HG02763 (cell line): Measurements from ENCODE around the gene ZMIZ1.
"Not testable (repeated sequence)": the region's sequence is repeated elsewhere in the genome, so short reads cannot be mapped to it uniquely, and the experiment has no call there.

Source experiments
- ATAC-seq: cut with Tn5 transposase; IDR thresholded peaks from one replicate; pipeline ENCODE4 v1.9.1; 2021; ENCODE audit warnings: mild to moderate bottlenecking, moderate library complexity; ENCODE audit not compliant: unreplicated experiment

Gene ZMIZ1

GRCh38 chr10:79029478-79030390, 39.0 kb upstream of the ZMIZ1 start:
- no peak for ATAC-seq

GRCh38 chr10:79030705-79031104, 38.1 kb upstream of the ZMIZ1 start:
- ATAC-seq, result no peak

- ATAC-seq, result no peak
These were observed 37.0 kb upstream of the ZMIZ1 start for GRCh38 chr10:79031723-79032122.

GRCh38 chr10:79034271-79034876, 34.4 kb upstream of the ZMIZ1 start:
- ATAC-seq, result no peak

GRCh38 chr10:79036416-79036815, 32.4 kb upstream of the ZMIZ1 start:
- not testable (repeated sequence) for ATAC-seq

GRCh38 chr10:79038104-79038840, 30.5 kb upstream of the ZMIZ1 start:
- ATAC-seq, result no peak

DNA sequence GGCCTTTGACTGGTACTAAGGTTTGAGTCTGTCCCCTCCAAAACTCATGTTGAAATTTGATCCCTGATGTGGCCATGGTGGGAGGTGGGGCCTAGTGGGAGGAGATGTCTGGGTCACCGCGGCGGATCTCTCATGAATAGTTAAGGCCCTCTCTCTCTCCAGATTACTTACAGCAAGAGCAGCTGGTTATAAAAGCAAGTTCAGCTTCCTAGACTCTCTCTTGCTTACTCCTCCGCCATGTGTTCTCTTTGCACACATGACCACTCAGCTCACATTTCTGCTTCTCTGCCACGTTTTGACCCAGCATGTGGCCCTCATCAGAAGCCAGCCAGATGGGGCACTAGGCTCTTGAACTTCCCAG, 29.9 kb upstream of the ZMIZ1 start:
- no peak for ATAC-seq

- no peak for ATAC-seq
These were observed 25.9 kb upstream of the ZMIZ1 start for GRCh38 chr10:79042639-79043411.

DNA sequence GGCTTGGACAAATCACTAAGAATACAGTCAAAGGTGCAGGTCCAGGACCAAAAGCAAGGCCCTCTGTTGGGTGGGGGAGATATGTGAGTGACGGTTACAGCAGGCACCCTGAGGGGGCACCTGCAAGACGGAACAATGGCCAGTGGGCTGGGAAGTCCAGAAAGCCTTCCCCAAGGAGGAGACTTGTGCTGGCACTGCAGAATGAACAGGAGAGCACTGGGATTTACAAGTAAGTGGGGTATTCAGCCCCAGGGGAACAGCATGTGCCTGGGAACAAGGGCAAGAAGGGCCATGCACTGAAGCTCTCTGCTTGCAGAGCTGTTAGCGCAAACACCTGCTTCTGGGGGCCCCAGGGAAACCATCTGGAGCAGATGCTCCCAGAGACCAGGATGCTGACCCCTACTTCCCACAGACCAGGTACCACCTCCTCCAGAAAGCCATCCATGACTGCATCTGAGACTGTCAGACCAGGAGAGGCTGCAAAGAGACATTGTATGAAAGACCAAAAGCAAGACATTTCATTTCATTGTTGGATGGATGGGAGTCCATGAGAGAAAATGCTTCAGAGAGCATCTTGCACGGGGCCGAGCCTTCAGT, 24.6 kb upstream of the ZMIZ1 start:
- no peak for ATAC-seq

DNA sequence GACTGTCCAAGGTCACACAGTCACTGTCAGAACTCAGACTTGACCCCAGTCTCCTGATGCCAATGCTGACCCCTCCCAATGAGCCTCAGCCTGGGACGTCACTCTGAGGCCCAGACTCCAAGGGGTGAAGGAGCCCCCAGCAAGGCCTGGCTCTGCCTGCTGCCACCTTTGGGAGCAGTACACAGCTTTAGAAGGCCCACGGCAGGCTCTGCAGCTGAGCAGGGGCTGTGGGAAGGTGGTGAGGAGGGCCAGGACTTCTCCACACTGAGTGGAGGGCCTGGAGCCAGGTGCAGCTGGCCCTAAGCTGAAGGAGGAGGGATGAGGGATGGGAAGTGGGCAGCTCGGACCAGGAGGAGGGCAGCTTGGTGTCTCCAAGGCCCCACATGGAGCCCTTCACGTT, 23.9 kb upstream of the ZMIZ1 start:
- ATAC-seq, result no peak

DNA sequence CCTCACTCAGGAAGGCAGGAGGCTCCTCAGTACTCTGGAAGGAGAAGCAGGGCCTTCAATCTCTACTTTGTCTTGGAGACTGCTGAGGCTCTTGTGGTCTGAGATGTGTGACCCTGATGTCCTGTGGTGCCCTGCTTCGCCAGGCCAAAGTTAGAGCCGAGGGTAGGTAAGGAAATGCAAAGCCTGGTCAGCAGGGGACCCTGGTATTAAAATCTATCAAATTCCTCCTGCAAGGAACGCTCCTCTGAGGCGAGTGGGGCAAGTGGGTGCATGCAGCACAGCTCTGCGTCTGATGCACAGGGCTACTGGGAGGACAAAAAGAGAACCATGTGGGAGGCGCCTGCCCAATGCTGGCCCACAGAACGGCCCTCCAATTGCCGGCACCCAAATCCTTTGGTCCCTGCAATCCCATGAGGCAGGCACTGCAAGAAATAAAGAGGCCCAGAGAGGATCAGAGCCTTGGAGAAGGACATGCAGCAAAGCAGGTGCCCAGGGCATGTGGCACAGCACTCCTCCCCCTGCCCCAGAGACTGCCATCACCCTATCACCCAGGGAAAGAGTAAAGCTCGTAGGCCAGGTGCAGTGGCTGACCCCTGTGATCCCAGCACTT, 23.1 kb upstream of the ZMIZ1 start:
- ATAC-seq, result no peak

DNA sequence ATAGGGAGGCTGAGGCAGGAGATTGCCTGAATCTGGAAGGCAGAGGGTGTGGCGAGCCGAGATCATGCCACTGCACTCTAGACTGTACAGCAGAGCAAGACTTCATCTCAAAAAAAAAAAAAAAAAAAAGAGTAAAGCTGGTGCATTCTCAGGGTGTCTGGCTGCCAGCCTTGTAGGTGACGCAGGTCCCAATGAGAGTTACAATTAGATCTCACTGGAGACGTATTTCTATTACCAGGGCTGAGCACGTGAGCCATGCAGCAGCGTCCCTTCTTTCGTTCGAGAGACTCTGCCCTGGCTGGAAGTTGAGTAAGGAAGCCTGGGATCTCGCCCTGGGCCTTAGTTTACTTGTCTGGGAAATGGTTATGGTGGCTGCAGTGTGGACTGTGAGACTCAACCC, 22.4 kb upstream of the ZMIZ1 start:
- no peak for ATAC-seq

- no peak for ATAC-seq
These were observed 21.8 kb upstream of the ZMIZ1 start for GRCh38 chr10:79046741-79047583.

DNA sequence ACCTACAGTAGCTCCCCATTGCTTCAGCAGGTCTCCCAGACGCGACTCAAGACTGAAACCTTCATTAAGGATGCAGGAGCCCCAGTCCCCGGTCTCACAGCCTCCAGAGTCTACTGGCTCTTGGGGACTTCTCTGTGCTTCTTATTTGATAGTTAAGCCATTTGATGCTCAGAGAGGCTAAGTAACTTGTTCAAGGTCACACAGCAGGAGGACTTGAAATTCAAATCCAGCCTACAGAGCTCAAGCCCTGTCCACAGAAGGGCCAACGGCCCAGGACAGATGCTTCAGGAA, 21.2 kb upstream of the ZMIZ1 start:
- ATAC-seq, result no peak

DNA sequence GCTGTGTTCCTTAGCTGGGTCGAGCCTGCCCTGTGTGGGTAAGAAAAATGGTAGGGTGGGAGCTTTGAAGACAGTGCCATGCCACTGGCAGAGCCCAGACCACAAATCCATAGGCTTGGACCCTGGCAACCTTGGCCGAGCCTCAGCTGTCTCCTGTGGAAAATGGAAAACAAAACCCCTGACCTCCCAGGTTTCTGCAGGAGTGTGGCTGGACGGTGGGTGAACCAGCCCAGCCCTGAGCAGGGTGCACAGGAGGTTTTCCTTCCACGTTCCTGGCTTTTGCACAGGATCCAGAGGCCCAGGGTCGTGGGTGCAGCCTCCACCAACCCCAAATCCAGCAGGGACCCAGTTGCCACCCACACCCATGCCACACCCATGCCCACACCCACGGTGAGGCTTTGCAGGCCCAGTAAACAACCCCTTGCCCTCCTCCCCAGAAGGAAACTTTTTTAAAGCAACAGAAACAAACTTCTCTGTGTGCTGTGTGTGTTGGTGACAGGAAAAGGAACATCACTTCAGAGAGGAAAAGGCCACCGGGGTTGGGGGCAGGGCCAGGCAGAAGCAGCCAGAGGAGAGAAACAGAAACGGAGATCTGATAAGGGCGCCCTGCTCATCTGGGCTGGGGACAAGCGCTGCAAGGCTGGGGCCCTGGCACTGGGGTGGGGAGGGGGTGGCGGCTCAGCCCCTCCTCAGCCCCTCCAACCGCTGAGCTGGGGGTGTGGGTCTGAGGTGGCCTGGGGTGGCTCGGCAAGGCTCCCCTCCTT, 20.7 kb upstream of the ZMIZ1 start:
- ATAC-seq, result no peak

GRCh38 chr10:79048639-79049550, 19.9 kb upstream of the ZMIZ1 start:
- ATAC-seq, result no peak

DNA sequence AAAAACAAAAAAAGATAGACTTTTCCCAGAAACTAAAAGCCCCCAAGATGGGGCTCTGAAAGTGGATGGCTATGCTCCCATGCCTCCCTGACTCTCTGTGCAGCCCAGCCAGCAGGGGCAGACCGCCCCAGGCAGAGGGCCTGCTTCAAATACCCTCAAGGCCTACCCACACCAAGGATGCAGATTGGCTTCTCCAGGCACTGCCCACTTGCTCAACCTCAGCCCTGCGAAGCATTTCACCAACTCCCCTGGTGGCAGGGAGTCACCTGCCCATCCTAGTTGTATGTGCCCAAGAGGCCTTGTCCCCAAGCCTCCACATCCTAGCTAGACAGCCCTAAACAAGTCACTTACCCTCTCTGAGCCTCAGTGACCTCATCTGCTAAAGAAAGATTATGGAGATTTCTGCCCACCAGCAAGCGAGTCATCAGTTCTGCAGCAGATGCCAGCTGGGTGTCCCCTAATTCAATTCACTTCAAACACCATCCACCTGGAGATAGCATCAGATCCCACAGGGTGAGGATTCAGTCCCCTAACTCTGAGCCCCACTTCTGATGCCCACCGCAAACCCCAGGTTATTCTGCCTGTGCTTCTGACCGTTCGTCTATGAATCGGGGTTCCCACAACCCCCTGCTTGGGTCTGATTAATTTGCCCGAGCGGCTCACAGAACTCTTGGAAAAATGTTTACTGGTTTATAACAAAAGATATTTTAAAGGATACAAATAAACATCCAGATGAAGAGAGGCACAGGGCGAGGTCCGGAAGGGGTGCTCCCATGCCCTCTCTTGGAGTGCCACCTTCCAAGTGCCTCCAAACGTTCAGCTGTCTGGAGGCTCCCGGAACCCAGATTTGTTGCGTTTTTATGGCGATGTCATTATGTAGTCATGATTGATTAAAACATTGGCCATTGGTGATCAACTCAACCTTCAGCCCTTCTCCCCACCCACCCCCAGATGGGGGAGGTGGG, 18.6 kb upstream of the ZMIZ1 start:
- no peak for ATAC-seq
